HuH-7.5 (cell line): ENCODE data around the gene ANGPTL7.
"Not testable (repeated sequence)": the region's sequence is repeated elsewhere in the genome, so short reads cannot be mapped to it uniquely, and the experiment has no call there.

Experiments
- DNase-seq: peaks from one replicate; pipeline ENCODE4 v3.0.0; 2011; ENCODE audit warnings: low spot score

The ANGPTL7 gene

GRCh38 chr1:11188858-11189451 is at the start of gene ANGPTL7:
TSS of gene ANGPTL7 (plus strand) at chr1:11189355. CDS start at chr1:11189580, 225 bp downstream.
- no peak for DNase-seq

- DNase-seq = no peak
Observed at GRCh38 chr1:11142618-11143391, 46.4 kb upstream of the ANGPTL7 start.

GRCh38 chr1:11143401-11143800 is 45.8 kb upstream of the ANGPTL7 start:
- DNase-seq = no peak

- DNase-seq = no peak
Observed at GRCh38 chr1:11143907-11144306, 45.2 kb upstream of the ANGPTL7 start.

GRCh38 chr1:11144570-11145256 is 44.4 kb upstream of the ANGPTL7 start:
- no peak for DNase-seq

GRCh38 chr1:11145741-11146140 is 43.4 kb upstream of the ANGPTL7 start:
- no peak for DNase-seq

- no peak for DNase-seq
Observed at GRCh38 chr1:11147197-11147770, 41.9 kb upstream of the ANGPTL7 start.

- no peak for DNase-seq
Observed at GRCh38 chr1:11150326-11150725, 38.8 kb upstream of the ANGPTL7 start.

- DNase-seq = no peak
Observed at GRCh38 chr1:11151114-11151513, 38.0 kb upstream of the ANGPTL7 start.

GRCh38 chr1:11151826-11152612 is 37.1 kb upstream of the ANGPTL7 start:
- DNase-seq = no peak

- DNase-seq = no peak
Observed at GRCh38 chr1:11152755-11153154, 36.4 kb upstream of the ANGPTL7 start.

- DNase-seq = no peak
Observed at GRCh38 chr1:11153184-11153583, 36.0 kb upstream of the ANGPTL7 start.

- DNase-seq = no peak
Observed at GRCh38 chr1:11156441-11156840, 32.7 kb upstream of the ANGPTL7 start.

- no peak for DNase-seq
Observed at GRCh38 chr1:11156963-11157362, 32.2 kb upstream of the ANGPTL7 start.

GRCh38 chr1:11157394-11157793 is 31.8 kb upstream of the ANGPTL7 start:
- no peak for DNase-seq

GRCh38 chr1:11157867-11158266 is 31.3 kb upstream of the ANGPTL7 start:
- no peak for DNase-seq

GRCh38 chr1:11158291-11158690 is 30.9 kb upstream of the ANGPTL7 start:
- no peak for DNase-seq

- DNase-seq = no peak
Observed at GRCh38 chr1:11158720-11159321, 30.3 kb upstream of the ANGPTL7 start.

GRCh38 chr1:11162752-11163151 is 26.4 kb upstream of the ANGPTL7 start:
- not testable (repeated sequence) for DNase-seq

GRCh38 chr1:11166744-11167143 is 22.4 kb upstream of the ANGPTL7 start:
- DNase-seq = not testable (repeated sequence)

- DNase-seq = no peak
Observed at GRCh38 chr1:11168731-11169130, 20.4 kb upstream of the ANGPTL7 start.

- DNase-seq = no peak
Observed at GRCh38 chr1:11169202-11169601, 20.0 kb upstream of the ANGPTL7 start.
